Liver (tissue), 9 donors: Measurements from ENCODE around the gene EVX1. TPM values are rescaled to one million over a fixed set of nuclear protein-coding genes. Genes with fewer than 3 reads are reported as not detected.

Experiments
- DNase-seq: peaks from one replicate; pipeline ENCODE4 v3.0.0-alpha.2; 2017; ENCODE audit warnings: low spot score
- H3K27ac ChIP-seq, 2 donors: one replicate each; pipeline ENCODE4 v1.7.0; 2013; ENCODE audit warnings: inconsistent platforms in 2 of 2, low read length in 2 of 2, control low read depth in 1 of 2, low read depth in 1 of 2, mild to moderate bottlenecking in 1 of 2
- H3K27me3 ChIP-seq, 4 donors: one replicate each; pipeline versions ENCODE4 v1.6.1 to v1.7.0; 2013; ENCODE audit warnings: low read length in 3 of 4, inconsistent platforms in 1 of 4, mild to moderate bottlenecking in 1 of 4, moderate library complexity in 1 of 4; ENCODE audit not compliant: control insufficient read depth in 4 of 4, insufficient read depth in 4 of 4
- H3K36me3 ChIP-seq, 4 donors: one replicate each; pipeline versions ENCODE4 v1.6.1 to v1.7.0; 2013; ENCODE audit warnings: low read length in 3 of 4, mild to moderate bottlenecking in 3 of 4, low read depth in 1 of 4, moderate library complexity in 1 of 4; ENCODE audit not compliant: control insufficient read depth in 4 of 4, insufficient read depth in 3 of 4
- H3K4me1 ChIP-seq, 4 donors: one replicate each; pipeline versions ENCODE4 v1.6.1 to v1.7.0; 2013; ENCODE audit warnings: low read length in 3 of 4, mild to moderate bottlenecking in 3 of 4, moderate library complexity in 1 of 4; ENCODE audit not compliant: control insufficient read depth in 4 of 4, insufficient read depth in 4 of 4
- H3K4me3 ChIP-seq, 3 donors: one replicate each; pipeline versions ENCODE4 v1.6.1 to v1.7.0; 2013; ENCODE audit warnings: low read length in 3 of 3, control low read depth in 1 of 3, low read depth in 1 of 3, mild to moderate bottlenecking in 1 of 3
- H3K9ac ChIP-seq, 2 donors: one replicate each; pipeline ENCODE4 v1.7.0; 2013; ENCODE audit warnings: low read length in 2 of 2, mild to moderate bottlenecking in 2 of 2, moderate library complexity in 2 of 2, control low read depth in 1 of 2, low read depth in 1 of 2
- H3K9me3 ChIP-seq, 4 donors: one replicate each; pipeline versions ENCODE4 v1.6.1 to v1.7.0; 2013; ENCODE audit warnings: low read length in 3 of 4; ENCODE audit not compliant: control insufficient read depth in 4 of 4
- ATF3 ChIP-seq: IDR thresholded peaks from 2 replicates; pipeline ENCODE4 v1.6.1; 2016; ENCODE audit warnings: antibody characterized with exemption
- CTCF ChIP-seq: fragments of 150-350 bp; IDR thresholded peaks from 2 replicates; pipeline ENCODE4 v1.5.1; 2017; ENCODE audit warnings: improper control_type of control experiment, low read depth, low read length; ENCODE audit not compliant: missing input control
- EGR1 ChIP-seq, 2 donors: IDR thresholded peaks; 2 replicates each; pipeline ENCODE4 v1.6.1; 2016 to 2018; ENCODE audit warnings: antibody characterized with exemption in 2 of 2, low read depth in 2 of 2
- FOXA1 ChIP-seq: IDR thresholded peaks from 2 replicates; pipeline ENCODE4 v1.6.1; 2016; ENCODE audit warnings: antibody characterized with exemption
- GABPA ChIP-seq, 2 donors: IDR thresholded peaks in 1 of 2; conservative IDR thresholded peaks in 1 of 2; 2 replicates each; pipeline ENCODE4 v1.6.1; 2016; ENCODE audit warnings: antibody characterized with exemption in 2 of 2, mild to moderate bottlenecking in 1 of 2, moderate library complexity in 1 of 2
- HNF4A ChIP-seq, 2 donors: conservative IDR thresholded peaks; 2 replicates each; pipeline ENCODE4 v1.6.1; 2016; ENCODE audit warnings: antibody characterized with exemption in 2 of 2, mild to moderate bottlenecking in 2 of 2
- JUND ChIP-seq, 2 donors: IDR thresholded peaks; 2 replicates each; pipeline ENCODE4 v1.6.1; 2016; ENCODE audit warnings: antibody characterized with exemption in 2 of 2
- MAX ChIP-seq: IDR thresholded peaks from 2 replicates; pipeline ENCODE4 v1.6.1; 2016; ENCODE audit warnings: antibody characterized with exemption
- NR2F2 ChIP-seq: IDR thresholded peaks from 2 replicates; pipeline ENCODE4 v1.6.1; 2016; ENCODE audit warnings: antibody characterized with exemption
- RAD21 ChIP-seq, 2 donors: IDR thresholded peaks; 2 replicates each; pipeline ENCODE4 v1.6.1; 2016; ENCODE audit warnings: antibody characterized with exemption in 2 of 2, mild to moderate bottlenecking in 2 of 2
- REST ChIP-seq: IDR thresholded peaks from 2 replicates; pipeline ENCODE4 v1.6.1; 2016; ENCODE audit warnings: antibody characterized with exemption, mild to moderate bottlenecking
- RXRA ChIP-seq, 2 donors: IDR thresholded peaks; 2 replicates each; pipeline ENCODE4 v1.6.1; 2017 to 2018; ENCODE audit warnings: antibody characterized with exemption in 2 of 2, mild to moderate bottlenecking in 1 of 2
- SP1 ChIP-seq: IDR thresholded peaks from 2 replicates; pipeline ENCODE4 v1.6.1; 2018; ENCODE audit warnings: antibody characterized with exemption, mild to moderate bottlenecking
- YY1 ChIP-seq: IDR thresholded peaks from 2 replicates; pipeline ENCODE4 v1.6.1; 2016; ENCODE audit warnings: antibody characterized with exemption, mild to moderate bottlenecking
- ZBTB33 ChIP-seq: IDR thresholded peaks from 2 replicates; pipeline ENCODE4 v1.6.1; 2016; ENCODE audit warnings: antibody characterized with exemption
- WGBS: extraction: QIAGEN DNeasy Blood & Tissue Kit; methylation state at CpG from one replicate; pipeline ENCODE4 v1.1.7; 2013; 5-methylcytosine and 5-hydroxymethylcytosine counted together
- polyA plus RNA-seq, 2 donors: library from polyadenylated mRNA; stranded (reverse) in 1 of 2; unstranded in 1 of 2; fragments of 200-250 nt in 1 of 2; fragments of >200 nt in 1 of 2; fragmentation: Nextera tagmentation in 1 of 2; extraction: Ambion mirVana in 1 of 2; gene quantifications; one replicate each; pipeline versions ENCODE4 v1.2.1 to v1.2.3, GENCODE V29; 2013 to 2015
- total RNA-seq, 2 donors: library from RNA; depleted of rRNA; stranded (reverse); fragments of >200 nt; gene quantifications; one replicate each; pipeline ENCODE4 v1.2.3, GENCODE V29; 2014
- donor health status: healthy.
- donor health status: healthy.
- donor health status: healthy.
- donor health status: healthy.
- donor health status: healthy.

EVX1 gene
- total and polyA plus RNA-seq, 4 donors, result not detected

GRCh38 chr7:27211084-27211446 lies 31.5 kb upstream of the EVX1 start:
- Histone ChIP-seq H3K9me3 (no peaks in the 10 kb centered on the region), H3K9ac (no peak overlapping the region), H3K4me3 (no peak overlapping the region), H3K27me3 (peaks cover 0 to 18% (median 10%) of the 10 kb centered on the region in 4 donors), H3K4me1 (peaks cover 6 to 10% (median 7%) of the 10 kb centered on the region in 4 donors), H3K36me3 (no peaks in the 10 kb centered on the region), H3K27ac (no peak overlapping the region)
- TF ChIP-seq GABPA (IDR thresholded peaks at IDR 0.05 in 1 of 2, conservative IDR thresholded peaks at IDR 0.05 in 1 of 2) (no peak), HNF4A (conservative IDR thresholded peaks at IDR 0.05) (no peak), RAD21 (IDR thresholded peaks at IDR 0.05) (no peak), YY1 (no peak), MAX (no peak), CTCF (no peak), RXRA (IDR thresholded peaks at IDR 0.05) (no peak), ZBTB33 (no peak), REST (no peak), NR2F2 (no peak), JUND (IDR thresholded peaks at IDR 0.05) (no peak), EGR1 (IDR thresholded peaks at IDR 0.05; ENCODE audit: low read depth in 2 of 2) (no peak)
- no peak for DNase-seq
- WGBS, result 78% methylated on average over 1 of the region's 1 CpG

- DNase-seq, result no peak
- TF ChIP-seq ATF3 (no peak), HNF4A (conservative IDR thresholded peaks at IDR 0.05) (no peak), ZBTB33 (no peak), SP1 (no peak), CTCF (no peak), RAD21 (IDR thresholded peaks at IDR 0.05) (no peak), JUND (IDR thresholded peaks at IDR 0.05) (no peak), EGR1 (IDR thresholded peaks at IDR 0.05; ENCODE audit: low read depth in 2 of 2) (no peak), FOXA1 (no peak), REST (no peak)
Measured at GRCh38 chr7:27211764-27212204, 30.8 kb upstream of the EVX1 start.

More at GRCh38 chr7:27211764-27212204, 30.8 kb upstream of the EVX1 start:
- H3K27ac ChIP-seq, result no peak overlapping the region
- H3K36me3 ChIP-seq, result no peaks in the 10 kb centered on the region
- no peaks in the 10 kb centered on the region for H3K9me3 ChIP-seq
- WGBS, result 53% methylated on average over 3 of the region's 3 CpGs
- H3K9ac ChIP-seq, result no peak overlapping the region
- H3K27me3 ChIP-seq, result peaks cover 0 to 18% (median 10%) of the 10 kb centered on the region in 4 donors
- no peak overlapping the region for H3K4me3 ChIP-seq
- H3K4me1 ChIP-seq, result peaks cover 6 to 10% (median 7%) of the 10 kb centered on the region in 4 donors
